HG03025 (cell line): ENCODE measurements around the gene WDR5.

Experiments
- ATAC-seq: cut with Tn5 transposase; IDR thresholded peaks from one replicate; pipeline ENCODE4 v1.9.1; 2021; ENCODE audit warnings: mild to moderate bottlenecking, moderate library complexity; ENCODE audit not compliant: unreplicated experiment, low FRiP score

The WDR5 gene

DNA sequence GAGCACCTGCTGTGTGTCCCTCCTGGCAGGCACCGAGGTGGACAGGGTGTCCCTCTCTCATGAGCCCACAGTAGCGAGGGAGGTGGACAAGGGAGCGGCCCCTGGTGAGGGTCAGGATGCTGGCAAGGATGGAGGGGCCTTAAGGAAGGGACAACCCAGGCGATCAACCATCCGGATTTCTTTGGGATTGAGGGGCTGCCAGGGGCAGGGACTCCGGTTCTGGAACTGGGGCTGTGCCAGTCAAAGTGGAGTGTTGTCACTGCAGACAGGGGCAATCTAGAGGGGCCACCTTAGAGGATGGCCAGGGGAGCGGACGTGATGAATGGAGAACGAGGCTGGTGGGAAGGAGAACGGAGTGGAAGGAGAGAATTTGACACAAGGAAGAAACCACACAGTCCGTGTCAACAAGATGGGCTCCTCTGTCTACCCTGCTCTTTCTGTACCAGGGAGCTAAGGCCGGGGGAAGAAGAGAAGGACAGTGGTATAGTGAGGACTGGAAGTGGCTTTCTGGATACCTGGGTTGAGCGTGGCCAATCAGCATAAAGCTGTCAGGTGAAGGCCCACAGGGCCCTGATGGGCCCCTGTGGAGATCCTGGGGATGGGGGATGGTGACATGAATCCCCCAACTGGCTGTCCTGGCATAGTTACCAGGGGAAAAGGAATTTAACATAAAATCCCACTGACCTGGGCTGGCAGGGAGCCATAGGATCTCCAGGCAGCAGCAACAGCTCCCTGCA is 4.2 kb upstream of the WDR5 start:
- no peak for ATAC-seq

DNA sequence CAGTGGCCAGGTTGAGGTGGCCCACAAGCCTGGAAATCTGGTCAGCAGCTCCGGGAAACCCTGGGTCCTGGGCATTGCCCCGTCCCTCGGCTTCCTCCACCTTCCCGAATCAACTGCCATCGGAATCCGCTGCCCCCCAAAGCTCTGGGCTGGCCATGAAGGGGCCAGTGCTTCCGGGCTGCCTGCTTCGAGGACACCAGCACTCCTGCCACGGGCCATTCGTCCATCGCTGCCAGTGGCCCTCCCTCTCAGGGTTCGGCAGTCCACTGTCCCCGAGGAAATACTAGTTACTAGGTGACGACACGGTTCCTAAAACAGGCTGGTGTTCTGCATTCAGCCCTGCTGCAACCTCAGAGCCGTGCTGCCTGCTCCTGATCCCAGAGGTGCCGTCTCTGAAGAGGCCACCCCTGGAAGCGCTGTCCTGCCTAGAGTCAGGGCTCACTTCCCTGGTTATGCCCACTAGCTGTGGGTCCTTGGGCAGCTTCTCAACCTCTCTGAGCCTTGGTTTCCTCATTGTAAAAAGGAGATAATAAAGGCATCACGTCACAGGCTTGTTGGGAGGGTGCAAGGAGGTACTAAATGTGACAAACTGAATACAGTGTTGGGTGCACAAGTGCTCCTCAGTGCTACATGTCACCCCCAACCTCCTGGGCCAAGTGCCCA is 3.5 kb upstream of the WDR5 start:
- no peak for ATAC-seq

GRCh38 chr9:134134949-134135342 is 936 bp upstream of the WDR5 start:
- no peak for ATAC-seq

GRCh38 chr9:134136118-134136995 is 475 bp downstream of the WDR5 start:
- peak; percentile 22 for ATAC-seq

DNA sequence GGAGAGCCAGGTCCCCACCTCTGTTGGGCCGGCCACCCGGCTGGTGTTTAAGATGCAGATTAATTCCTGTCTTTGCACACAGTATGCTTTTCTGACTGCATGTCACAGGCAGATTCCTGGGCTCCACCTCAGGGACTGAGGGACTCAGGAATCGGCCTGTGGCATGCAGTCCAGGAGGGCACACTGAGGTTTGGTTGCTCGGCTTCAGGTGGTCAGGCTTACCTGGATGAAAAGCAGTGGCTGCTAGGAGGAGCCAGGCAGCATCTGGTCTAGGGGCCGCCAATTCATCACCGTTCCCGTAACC is 1.1 kb downstream of the WDR5 start:
- ATAC-seq: no peak

DNA sequence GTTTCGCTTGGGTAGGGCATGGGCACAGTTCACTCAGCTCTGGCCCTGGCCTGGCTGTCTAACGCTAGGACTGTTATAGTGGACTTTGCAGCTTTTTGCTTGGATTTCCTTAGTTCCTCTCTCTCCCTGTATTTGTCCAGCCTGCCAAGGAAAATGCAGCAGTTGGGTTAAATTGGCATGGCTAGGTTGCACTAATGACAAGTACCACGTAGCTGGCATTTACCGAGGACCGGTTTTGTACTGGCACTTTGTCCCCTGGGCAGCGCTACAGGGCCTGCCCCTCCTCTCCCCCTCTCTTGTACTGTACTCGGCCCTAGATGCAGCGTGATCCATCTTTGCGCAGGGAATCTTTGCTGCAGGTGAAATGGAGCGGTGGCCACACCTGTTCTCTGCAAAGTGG is 2.4 kb downstream of the WDR5 start:
- no peak for ATAC-seq

- ATAC-seq: no peak
Observed at GRCh38 chr9:134139081-134139480, 3.2 kb downstream of the WDR5 start.

- no peak for ATAC-seq
Observed at GRCh38 chr9:134141906-134142305, 6.0 kb downstream of the WDR5 start.

DNA sequence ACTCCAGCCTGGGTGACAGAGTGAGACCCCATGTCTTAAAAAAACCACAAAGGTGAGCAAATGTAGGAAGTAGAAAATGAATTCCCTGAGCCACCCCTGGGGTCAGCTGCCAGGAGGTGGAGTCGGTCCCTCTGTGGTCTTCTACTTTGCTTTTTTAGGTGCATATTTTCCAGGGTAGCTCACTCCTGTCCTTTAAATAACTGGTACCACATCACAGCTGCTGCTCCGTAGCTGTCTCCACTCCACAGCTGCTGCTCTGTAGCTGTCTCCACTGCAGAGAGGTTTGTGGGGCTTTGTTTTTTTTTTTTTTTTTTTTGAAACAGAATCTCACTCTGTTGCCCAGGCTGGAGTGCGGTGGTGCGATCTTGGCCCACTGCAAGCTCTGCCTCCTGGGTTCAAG is 8.9 kb downstream of the WDR5 start:
- no peak for ATAC-seq

- no peak for ATAC-seq
Observed at GRCh38 chr9:134145262-134145661, 9.4 kb downstream of the WDR5 start.

DNA sequence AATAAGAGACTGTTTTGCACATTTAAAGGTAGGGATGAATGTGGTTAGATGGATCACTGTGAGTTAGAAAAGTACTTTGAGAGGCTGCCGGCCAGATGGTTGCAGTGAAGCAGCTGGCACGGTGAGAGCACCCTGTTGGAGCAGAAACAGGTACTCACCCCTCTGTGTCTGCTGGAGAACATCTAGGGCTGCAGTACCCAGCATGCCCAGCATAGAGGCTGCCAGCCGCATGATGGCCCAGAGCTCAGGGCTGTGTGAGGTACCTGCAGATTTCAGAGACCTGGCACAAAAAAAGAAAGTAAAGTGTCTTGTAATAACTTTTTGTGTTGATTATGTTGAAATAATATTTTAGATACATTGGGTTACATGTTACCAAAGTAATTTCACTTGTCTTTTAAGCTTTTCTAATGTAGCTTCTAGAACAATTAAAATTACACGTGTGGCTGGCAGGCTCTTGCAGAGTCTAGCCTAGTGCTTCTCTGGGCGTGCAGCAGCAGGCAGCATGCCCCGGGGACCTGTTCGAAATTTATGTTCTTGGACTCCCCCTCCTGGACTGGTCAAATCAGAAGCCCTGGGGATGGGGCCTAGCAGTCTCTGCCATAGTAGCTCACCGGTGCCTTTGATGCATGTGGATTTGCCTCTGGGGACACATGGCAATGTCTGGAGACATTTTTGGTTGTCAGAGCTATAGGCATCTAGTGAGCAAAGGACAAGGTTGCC is 11.1 kb downstream of the WDR5 start:
- no peak for ATAC-seq

- ATAC-seq: no peak
Observed at GRCh38 chr9:134149380-134149779, 13.5 kb downstream of the WDR5 start.

- ATAC-seq: no peak
Observed at GRCh38 chr9:134150557-134151214, 14.8 kb downstream of the WDR5 start.

GRCh38 chr9:134152022-134152448 is 16.2 kb downstream of the WDR5 start:
- ATAC-seq: no peak

- no peak for ATAC-seq
Observed at GRCh38 chr9:134152488-134152887, 16.6 kb downstream of the WDR5 start.

GRCh38 chr9:134153450-134153849 is 17.6 kb downstream of the WDR5 start:
- no peak for ATAC-seq

GRCh38 chr9:134154262-134154701 is 18.4 kb downstream of the WDR5 start:
- ATAC-seq: no peak

- no peak for ATAC-seq
Observed at GRCh38 chr9:134155812-134156377, 20.0 kb downstream of the WDR5 start.

GRCh38 chr9:134156564-134157377 is 20.9 kb downstream of the WDR5 start:
- ATAC-seq: no peak
